Suppressor macrophage treated with lipopolysaccharide for 1 hour (primary cell): ENCODE data around the gene NRROS.
A peak's percentile ranks its signal among the peaks of the same experiment; 100 is the strongest.

ENCODE experiments used
- DNase-seq, 3 donors: peaks; one replicate each; pipeline ENCODE4 v3.0.0-alpha.2; 2020 to 2022

Gene NRROS

GRCh38 chr3:196625331-196625730, 14.2 kb upstream of the NRROS start:
- DNase-seq, result peak; percentile 60 to 69 (median 64)

GRCh38 chr3:196627918-196628231, 11.6 kb upstream of the NRROS start:
- no peak for DNase-seq

- peak in 2 of 3 donors; percentile 79 to 86 for DNase-seq
Observed at GRCh38 chr3:196629228-196629627, 10.3 kb upstream of the NRROS start.

GRCh38 chr3:196631682-196632045, 7.8 kb upstream of the NRROS start:
- no peak for DNase-seq

- peak; percentile 88 to 94 (median 90) for DNase-seq
Observed at GRCh38 chr3:196632046-196632751, 7.3 kb upstream of the NRROS start.

GRCh38 chr3:196633555-196634151, 5.8 kb upstream of the NRROS start:
- no peak for DNase-seq

- peak; percentile 93 to 97 (median 94) for DNase-seq
Observed at GRCh38 chr3:196634224-196634623, 5.3 kb upstream of the NRROS start.

GRCh38 chr3:196634829-196635228, 4.7 kb upstream of the NRROS start:
- DNase-seq, result peak in 2 of 3 donors; percentile 21 to 55

- DNase-seq, result peak; percentile 37 to 61 (median 43)
Observed at GRCh38 chr3:196636369-196637349, 2.8 kb upstream of the NRROS start.

GRCh38 chr3:196637941-196638340, 1.6 kb upstream of the NRROS start:
- DNase-seq, result peak in 1 of 3 donors; percentile 44

- peak in 1 of 3 donors; percentile 38 for DNase-seq
Observed at GRCh38 chr3:196638861-196639482, 522 bp upstream of the NRROS start.

- DNase-seq, result peak in 2 of 3 donors; percentile 52 to 60
Observed at GRCh38 chr3:196640297-196641018, 964 bp downstream of the NRROS start.

- DNase-seq, result peak; percentile 66 to 91 (median 77)
Observed at GRCh38 chr3:196641333-196642054, 2.0 kb downstream of the NRROS start.

- peak; percentile 50 to 65 (median 64) for DNase-seq
Observed at GRCh38 chr3:196642434-196642833, 2.9 kb downstream of the NRROS start.

GRCh38 chr3:196643201-196643749, 3.8 kb downstream of the NRROS start:
- DNase-seq, result peak; percentile 92 to 96 (median 94)

GRCh38 chr3:196643761-196644160, 4.3 kb downstream of the NRROS start:
- DNase-seq, result no peak

- no peak for DNase-seq
Observed at GRCh38 chr3:196645096-196645495, 5.6 kb downstream of the NRROS start.

- peak in 1 of 3 donors; percentile 42 for DNase-seq
Observed at GRCh38 chr3:196645897-196646665, 6.6 kb downstream of the NRROS start.

GRCh38 chr3:196646666-196647216, 7.2 kb downstream of the NRROS start:
- no peak for DNase-seq

- peak; percentile 90 to 94 (median 92) for DNase-seq
Observed at GRCh38 chr3:196650740-196651311, 11.3 kb downstream of the NRROS start.
